IMR-90 (cell line): Measurements from ENCODE around the gene ZNF761. TPM values are rescaled to one million over a fixed set of nuclear protein-coding genes. Genes with fewer than 3 reads are reported as not detected.
"Not testable (repeated sequence)": the region's sequence is repeated elsewhere in the genome, so short reads cannot be mapped to it uniquely, and the experiment has no call there.

ENCODE experiments used
- ATAC-seq: fragments of 200-7000 bp; cut with Tn5 transposase; 2 replicates; pipeline ENCODE4 v1.9.1; 2020; ENCODE audit warnings: low read depth, mild to moderate bottlenecking, moderate library complexity
- BruUV-seq: library from RNA; stranded (reverse); fragments of 400-500 nt; replicated peaks from 2 replicates; lab custom pipeline; 2021; lab: Mats Ljungman, UMichigan
- CTCF ChIA-PET: fragments of 300-600 bp; formaldehyde crosslinking; extraction: SDS; loops from one replicate; lab custom pipeline; 2021; ENCODE audit warnings: antibody characterized with exemption; lab: Yijun Ruan, JAX
- POLR2A ChIA-PET: fragments of 300-600 bp; sonication (Branson Sonifier 250); formaldehyde crosslinking; loops from one replicate; lab custom pipeline; 2022; ENCODE audit warnings: antibody characterized with exemption; ENCODE audit not compliant: unreplicated experiment; lab: Charles Lee
- DNase-seq: peaks from one replicate; pipeline ENCODE4 v3.0.0; 2013
- H2AFZ ChIP-seq: replicated peaks from 2 replicates; pipeline ENCODE3; 2013; ENCODE audit warnings: low read length, mild to moderate bottlenecking; ENCODE audit not compliant: poor library complexity
- H2AK5ac ChIP-seq: 2 replicates; pipeline ENCODE4 v1.6.1; 2013; ENCODE audit warnings: low read depth, low read length, inconsistent platforms
- H2AK9ac ChIP-seq: replicated peaks from 2 replicates; pipeline ENCODE3; 2013; ENCODE audit warnings: mild to moderate bottlenecking, low read depth, low read length, moderate library complexity; ENCODE audit not compliant: poor library complexity
- H2BK120ac ChIP-seq: 2 replicates; pipeline ENCODE4 v1.6.1; 2013; ENCODE audit warnings: low read depth, low read length, inconsistent platforms
- H2BK15ac ChIP-seq: 3 replicates; pipeline ENCODE4 v1.6.1; 2013; ENCODE audit warnings: low read depth, low read length, inconsistent platforms
- H2BK20ac ChIP-seq: 2 replicates; pipeline ENCODE4 v1.6.1; 2013; ENCODE audit warnings: low read depth, mild to moderate bottlenecking, inconsistent platforms, low read length, moderate library complexity
- H2BK5ac ChIP-seq: 2 replicates; pipeline ENCODE4 v1.6.1; 2013; ENCODE audit warnings: mild to moderate bottlenecking, low read depth, low read length, inconsistent platforms; ENCODE audit not compliant: poor library complexity, severe bottlenecking
- H3K14ac ChIP-seq: replicated peaks from 2 replicates; pipeline ENCODE4 v1.6.1; 2013; ENCODE audit warnings: low read depth, low read length, inconsistent platforms
- H3K18ac ChIP-seq: 2 replicates; pipeline ENCODE4 v1.6.1; 2013; ENCODE audit warnings: low read depth, low read length, control low read depth
- H3K23ac ChIP-seq: 2 replicates; pipeline ENCODE4 v1.6.1; 2013; ENCODE audit warnings: low read depth, low read length, inconsistent platforms
- H3K27ac ChIP-seq: 2 replicates; pipeline ENCODE4 v1.5.1; 2013; ENCODE audit warnings: mild to moderate bottlenecking, control low read depth, low read length; ENCODE audit not compliant: insufficient read depth
- H3K27me3 ChIP-seq: 2 replicates; pipeline ENCODE4 v1.6.1; 2013; ENCODE audit warnings: low read length; ENCODE audit not compliant: control insufficient read depth, insufficient read depth
- H3K36me3 ChIP-seq: 2 replicates; pipeline ENCODE4 v1.6.1; 2013; ENCODE audit warnings: low read length, mixed read lengths; ENCODE audit not compliant: control insufficient read depth, insufficient read depth
- H3K4ac ChIP-seq: 2 replicates; pipeline ENCODE4 v1.6.1; 2013; ENCODE audit warnings: low read depth, low read length, inconsistent platforms
- H3K4me1 ChIP-seq: 2 replicates; pipeline ENCODE4 v1.6.1; 2013; ENCODE audit warnings: low read length, mixed read lengths; ENCODE audit not compliant: control insufficient read depth, insufficient read depth
- H3K4me2 ChIP-seq: 2 replicates; pipeline ENCODE4 v1.6.1; 2013; ENCODE audit warnings: low read depth, mild to moderate bottlenecking, control low read depth, low read length, moderate library complexity
- H3K4me3 ChIP-seq: 2 replicates; pipeline ENCODE4 v1.5.1; 2013; ENCODE audit warnings: low read depth, mild to moderate bottlenecking, control low read depth, low read length, moderate library complexity; ENCODE audit not compliant: insufficient read depth
- H3K56ac ChIP-seq: 2 replicates; pipeline ENCODE4 v1.6.1; 2013; ENCODE audit warnings: low read length, inconsistent platforms; ENCODE audit not compliant: insufficient read depth; ENCODE audit errors: extremely low read depth
- H3K79me1 ChIP-seq, 2 experiments: 2 replicates each; pipeline ENCODE4 v1.6.1; 2013; ENCODE audit warnings: low read length in 2 of 2, inconsistent platforms in 1 of 2, low read depth in 1 of 2
- H3K9ac ChIP-seq: 2 replicates; pipeline ENCODE4 v1.6.1; 2013; ENCODE audit warnings: low read depth, low read length, control low read depth
- H3K9me1 ChIP-seq: 2 replicates; pipeline ENCODE4 v1.6.1; 2013; ENCODE audit warnings: low read length, inconsistent platforms; ENCODE audit not compliant: insufficient read depth
- H3K9me3 ChIP-seq: 2 replicates; pipeline ENCODE4 v1.6.1; 2013; ENCODE audit warnings: low read length; ENCODE audit not compliant: control insufficient read depth, insufficient read depth
- H4K20me1 ChIP-seq: 2 replicates; pipeline ENCODE4 v1.6.1; 2013; ENCODE audit warnings: low read length, inconsistent platforms; ENCODE audit not compliant: insufficient read depth
- H4K5ac ChIP-seq: 2 replicates; pipeline ENCODE4 v1.6.1; 2013; ENCODE audit warnings: mild to moderate bottlenecking, low read depth, low read length, control low read depth
- H4K8ac ChIP-seq, 2 experiments: 2 replicates each; pipeline ENCODE4 v1.6.1; 2013; ENCODE audit warnings: low read depth in 2 of 2, low read length in 2 of 2, control low read depth in 1 of 2, inconsistent platforms in 1 of 2
- H4K91ac ChIP-seq: 2 replicates; pipeline ENCODE4 v1.6.1; 2013; ENCODE audit warnings: low read depth, low read length, inconsistent platforms; ENCODE audit not compliant: insufficient read depth
- WGBS, 2 experiments: methylation state at CpG; one replicate each; pipeline versions ENCODE4 v1.1.5 to v1.1.7; 2013; ENCODE audit warnings: missing lambda C conversion rate in 2 of 2; ENCODE audit not compliant: insufficient read length in 1 of 2; ENCODE audit errors: extremely low coverage in 2 of 2; 5-methylcytosine and 5-hydroxymethylcytosine counted together
- dilution Hi-C: fragments of 300-500 bp; cut with HindIII; formaldehyde crosslinking; loops from one replicate; pipeline ENCODE4 v1.14.3; 2018; ENCODE audit warnings: low sequenced_read_pairs; ENCODE audit not compliant: unreplicated experiment
- in situ Hi-C: fragments of 300-500 bp; cut with MboI; formaldehyde crosslinking; loops from 3 replicates; pipeline ENCODE4 v1.14.3; 2019; ENCODE audit warnings: low sequenced_read_pairs, inconsistent platforms, mixed read lengths
- intact Hi-C: fragments of 100-400 bp; cut with micrococcal nuclease; formaldehyde crosslinking; loops from 2 replicates; pipeline ENCODE4 v1.10.0; 2022
- polyA plus RNA-seq, 3 experiments: library from polyadenylated mRNA; depleted of rRNA; stranded (reverse); fragments of >200 nt; gene quantifications; 2 replicates each; pipeline ENCODE4 v1.2.3, GENCODE V29; 2012; ENCODE audit warnings: low replicate concordance in 1 of 3
- total RNA-seq: library from RNA; depleted of rRNA; stranded (reverse); fragments of >200 nt; gene quantifications from 2 replicates; pipeline ENCODE4 v1.2.3, GENCODE V29; 2012

ZNF761 gene
- total and polyA plus RNA-seq, 2 of the 4 experiments (the other 2 are of a cell fraction): 7.9 to 21.9 TPM

GRCh38 chr19:53420520-53421315, 11.1 kb upstream of the ZNF761 start:
- POLR2A ChIA-PET: not testable (repeated sequence)

More at GRCh38 chr19:53420520-53421315, 11.1 kb upstream of the ZNF761 start:
- H3K4ac ChIP-seq, H3K14ac ChIP-seq, H3K9me3 ChIP-seq, H2BK5ac ChIP-seq, H3K4me3 ChIP-seq, in situ Hi-C loops, H4K5ac ChIP-seq, H3K56ac ChIP-seq, H4K8ac ChIP-seq, H4K91ac ChIP-seq, dilution Hi-C loops, H4K20me1 ChIP-seq, H3K27ac ChIP-seq, H2BK120ac ChIP-seq, H3K4me1 ChIP-seq, H3K9ac ChIP-seq, H3K18ac ChIP-seq, ATAC-seq, H3K23ac ChIP-seq, H2BK15ac ChIP-seq, CTCF ChIA-PET, H3K4me2 ChIP-seq, H2AK5ac ChIP-seq, H3K27me3 ChIP-seq, H3K36me3 ChIP-seq, H3K79me1 ChIP-seq, H2BK20ac ChIP-seq, DNase-seq, H3K9me1 ChIP-seq, H2AFZ ChIP-seq, H2AK9ac ChIP-seq: not testable (repeated sequence)
- BruUV-seq: TSS peak; percentile 16
- intact Hi-C loops: loop anchor here (10.0 kb wide), 1 partner anchor 226 kb away; the partner anchor contains the start of gene ZNF665
- no CpG with 5 or more reads among the region's 11 CpGs for WGBS, 2 experiments
